ENCODE measurements around the gene LTBP2.
"Not testable (repeated sequence)": the region's sequence is repeated elsewhere in the genome, so short reads cannot be mapped to it uniquely, and the experiment has no call there.

Gene LTBP2

DNA sequence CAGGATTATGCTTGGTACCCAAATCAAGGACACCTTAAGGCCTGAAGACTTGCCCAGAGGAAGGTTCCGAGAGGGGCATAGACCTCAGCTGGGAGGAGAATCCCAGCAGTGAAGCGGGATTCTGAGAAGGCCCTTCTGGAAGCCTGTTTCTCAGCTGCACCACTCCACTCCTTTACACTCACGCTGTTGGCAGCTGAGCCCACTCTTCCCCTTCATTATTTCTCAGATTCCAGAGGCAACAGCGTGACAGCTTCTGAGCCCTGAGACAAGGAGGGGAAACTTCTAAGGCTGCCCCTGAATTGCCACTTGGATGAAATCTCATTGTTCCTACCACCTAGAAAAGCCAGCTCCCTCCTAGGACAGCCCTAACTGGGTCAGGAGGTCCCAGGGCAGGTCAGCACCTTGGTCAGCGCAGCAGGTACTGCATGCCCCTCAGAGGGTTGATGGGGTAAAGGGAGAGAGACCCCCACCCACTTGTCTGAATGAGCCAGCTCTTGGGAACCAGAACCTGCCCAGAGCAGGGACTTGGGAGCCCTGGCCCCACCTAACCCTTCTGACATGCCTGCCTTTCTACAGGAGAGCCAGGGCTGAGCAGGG is 64.6 kb downstream of the LTBP2 start:
- DNase-seq, result no peak

DNA sequence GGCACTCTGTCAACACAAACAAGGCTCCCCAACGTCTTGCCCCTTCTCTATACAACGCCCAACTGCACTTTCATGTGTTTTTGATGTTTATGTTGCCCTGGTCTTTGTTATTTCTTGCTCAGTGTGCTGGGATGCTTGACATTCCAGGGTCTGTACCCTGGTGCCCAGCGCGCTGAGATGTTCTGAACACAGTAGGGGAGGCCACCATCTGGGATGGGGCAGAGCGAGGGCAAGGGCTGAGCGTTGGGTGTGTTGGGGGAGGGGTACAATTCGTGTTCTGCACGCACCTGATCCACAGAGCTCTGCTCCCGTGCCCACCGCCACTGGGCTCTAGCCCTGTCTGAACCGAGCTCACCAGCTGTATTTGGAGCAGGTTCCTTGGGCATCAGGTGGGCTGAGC is 65.6 kb downstream of the LTBP2 start:
- DNase-seq, result no peak

DNA sequence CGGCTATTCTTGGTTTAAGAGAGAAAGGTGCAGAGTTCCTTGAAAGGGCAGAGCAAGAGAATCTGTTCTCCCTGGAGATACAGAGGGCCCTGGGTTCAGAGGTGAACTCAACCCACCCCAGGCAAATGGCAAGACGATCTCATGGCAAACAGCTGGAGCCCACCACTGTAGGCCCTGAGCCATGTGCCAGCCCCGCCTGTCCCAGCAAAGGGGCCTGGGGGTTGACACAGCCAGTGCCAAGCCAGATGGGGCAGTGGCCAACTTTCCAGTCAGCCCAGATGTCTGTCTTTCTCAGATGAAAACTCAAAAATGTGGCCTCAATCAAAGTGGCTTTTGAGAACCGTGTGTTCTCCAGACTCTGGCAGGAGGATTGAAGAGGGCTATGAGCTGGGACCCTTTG is 66.7 kb downstream of the LTBP2 start:
- DNase-seq, result no peak

DNA sequence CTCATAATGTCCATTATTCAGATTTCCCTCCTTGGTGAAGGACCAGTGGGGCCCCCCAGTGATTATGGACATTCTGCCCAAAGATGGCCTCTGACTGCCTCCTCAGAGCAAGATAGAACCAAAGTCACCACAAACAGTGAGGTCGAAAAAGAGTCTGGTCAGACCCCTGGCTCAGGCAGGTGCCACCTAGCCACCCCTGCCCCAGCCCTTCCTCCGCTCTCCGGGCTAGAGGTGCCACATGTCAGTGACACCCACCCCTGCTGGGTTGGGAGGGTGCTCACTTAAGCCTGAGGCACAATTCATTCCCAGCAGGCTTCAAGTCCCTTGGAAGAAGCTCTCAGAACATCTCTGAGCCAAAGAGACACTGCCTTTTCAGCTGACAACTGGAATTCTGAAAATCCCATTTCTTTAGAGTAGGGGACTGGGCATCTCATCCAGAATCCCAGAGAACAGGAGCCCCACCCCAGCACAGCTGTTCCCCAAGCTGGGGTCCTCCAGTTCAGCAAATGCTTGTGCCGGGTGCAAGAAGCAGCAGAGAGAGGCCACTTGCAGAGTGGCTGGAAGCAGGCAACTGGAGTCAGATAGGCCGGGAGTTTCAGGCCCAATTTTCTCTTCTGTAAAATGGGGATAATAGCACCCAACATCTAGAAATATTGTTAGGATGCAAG is 68.1 kb downstream of the LTBP2 start:
- DNase-seq, result no peak

DNA sequence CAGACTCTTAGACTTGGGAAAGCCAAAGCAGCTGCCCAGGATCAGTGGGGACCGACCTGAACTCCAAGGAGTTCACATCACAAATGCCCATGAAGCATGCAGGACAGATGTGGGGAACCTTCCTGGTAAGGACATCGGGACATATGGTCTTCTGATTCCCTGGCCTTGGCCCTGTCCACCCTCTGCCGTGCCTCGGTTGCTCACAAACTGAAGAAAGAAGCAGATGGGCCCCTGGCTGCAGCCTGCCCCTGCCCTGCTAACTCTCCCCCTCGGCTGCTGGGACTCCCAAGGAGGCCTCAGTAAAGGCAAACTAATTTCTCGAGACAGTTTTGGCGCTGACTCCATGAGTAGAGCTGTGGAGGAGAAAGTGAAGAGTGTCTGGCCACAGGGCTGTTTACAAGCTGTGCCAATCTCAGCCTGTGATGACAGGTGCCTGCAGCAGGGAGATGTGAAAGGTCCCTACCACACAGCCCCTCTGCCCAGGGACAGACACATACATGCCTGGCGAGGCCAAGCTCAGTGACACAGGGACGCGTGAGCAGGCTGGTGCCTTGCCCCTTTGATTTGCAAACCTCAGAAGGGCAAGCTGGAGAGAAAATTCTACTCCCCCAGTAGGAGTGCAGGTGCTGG is 69.9 kb downstream of the LTBP2 start:
- no peak for DNase-seq

DNA sequence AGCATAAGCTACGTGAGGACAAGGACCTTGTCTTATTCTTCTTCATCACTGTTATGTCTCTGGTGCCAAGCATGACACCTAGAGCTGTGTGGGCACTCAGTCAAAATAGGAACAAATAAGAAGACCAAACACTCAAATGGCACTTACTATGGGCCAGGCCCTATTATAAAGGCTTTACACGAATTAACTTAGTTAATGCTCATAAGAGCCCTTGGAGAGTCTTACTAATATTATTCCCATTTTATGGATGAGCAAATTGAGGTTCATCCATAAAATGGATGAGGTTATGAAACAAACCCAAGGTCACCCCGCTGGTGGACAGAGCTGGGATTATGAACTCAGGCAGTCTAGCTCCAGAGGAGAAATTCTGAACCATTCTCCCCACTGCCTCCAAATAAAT is 70.8 kb downstream of the LTBP2 start:
- DNase-seq, result no peak

DNA sequence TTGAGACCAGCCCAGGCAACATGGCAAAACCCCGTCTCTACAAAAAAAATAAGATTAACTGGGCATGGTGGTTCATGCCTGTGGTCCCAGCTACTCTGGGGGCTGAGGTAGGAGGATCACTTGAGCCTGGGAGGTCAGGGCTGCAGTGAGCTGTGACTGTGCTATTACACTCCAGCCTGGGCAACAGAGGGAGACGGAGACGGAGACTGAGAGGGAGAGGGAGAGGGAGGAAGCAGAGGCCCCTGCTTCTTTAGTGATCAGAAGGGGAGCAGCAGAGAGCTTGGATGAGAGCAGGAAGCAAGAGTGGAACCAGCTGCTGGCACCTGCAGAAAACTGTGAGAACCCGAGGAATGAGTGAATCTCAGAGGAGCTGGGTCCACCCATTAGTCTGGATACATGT is 72.5 kb downstream of the LTBP2 start:
- no peak for DNase-seq

DNA sequence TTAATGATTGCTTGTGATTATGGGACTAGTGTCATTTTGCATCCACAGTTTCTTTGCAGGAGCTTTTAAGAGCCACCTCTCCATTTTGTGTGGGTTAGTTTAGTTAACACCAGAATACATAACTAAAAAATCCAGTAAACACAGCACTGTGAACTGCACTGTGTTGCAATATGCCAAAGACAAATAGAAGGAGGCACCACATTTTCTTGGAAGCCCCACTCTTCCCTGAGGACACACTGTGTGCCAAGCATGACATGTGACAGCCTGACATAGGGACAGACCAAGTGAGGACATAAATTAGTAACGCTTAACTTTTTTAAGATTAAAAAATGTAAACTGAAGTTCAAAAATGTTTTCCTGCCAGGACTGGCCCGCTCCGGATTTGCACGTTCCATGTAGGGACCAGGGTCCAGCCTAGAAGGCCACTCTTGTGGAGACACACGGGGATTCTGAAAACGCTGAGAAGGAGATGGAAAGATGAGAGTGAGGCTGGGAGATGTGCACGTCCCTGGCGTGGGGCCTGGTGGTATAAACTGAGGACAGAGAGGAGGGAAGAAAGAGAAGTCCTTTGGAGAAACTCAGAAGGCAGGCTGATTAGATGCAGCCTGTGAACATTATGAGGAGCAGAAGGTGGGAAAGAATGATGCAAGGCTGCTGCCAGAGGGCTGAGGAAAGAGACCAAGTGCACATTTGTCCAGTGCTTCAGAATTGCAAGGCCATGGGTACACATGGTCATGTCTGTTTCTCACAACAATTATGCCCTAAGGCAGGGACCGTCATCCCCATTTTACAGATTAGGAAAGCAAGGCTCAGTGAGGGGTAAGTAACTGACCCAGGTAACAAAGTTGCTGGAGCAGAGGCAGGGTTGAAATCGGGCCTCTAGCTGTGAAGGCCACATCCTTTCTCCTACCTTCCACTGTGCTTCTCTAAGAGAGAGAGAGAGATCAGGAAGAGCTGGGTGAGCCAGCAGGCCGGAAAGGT is 73.3 kb downstream of the LTBP2 start:
- no peak for DNase-seq

DNA sequence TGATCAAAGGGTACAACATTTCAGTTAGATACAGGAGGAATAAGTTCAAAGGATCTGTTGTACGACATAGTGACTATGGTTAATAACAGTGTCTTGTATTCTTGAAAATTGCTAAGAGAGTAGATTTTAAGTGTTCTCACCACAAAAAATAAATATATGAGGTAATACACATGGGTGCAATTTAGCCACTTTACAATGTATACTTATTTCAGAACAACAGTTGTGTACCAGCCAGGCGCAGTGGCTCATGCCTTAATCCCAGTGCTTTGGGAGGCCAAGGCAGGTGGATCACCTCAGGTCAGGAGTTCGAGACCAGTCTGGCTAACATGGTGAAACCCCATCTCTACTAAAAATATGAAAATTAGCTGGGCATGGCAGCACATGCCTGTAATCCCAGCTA is 75.7 kb downstream of the LTBP2 start:
- DNase-seq, result not testable (repeated sequence)

DNA sequence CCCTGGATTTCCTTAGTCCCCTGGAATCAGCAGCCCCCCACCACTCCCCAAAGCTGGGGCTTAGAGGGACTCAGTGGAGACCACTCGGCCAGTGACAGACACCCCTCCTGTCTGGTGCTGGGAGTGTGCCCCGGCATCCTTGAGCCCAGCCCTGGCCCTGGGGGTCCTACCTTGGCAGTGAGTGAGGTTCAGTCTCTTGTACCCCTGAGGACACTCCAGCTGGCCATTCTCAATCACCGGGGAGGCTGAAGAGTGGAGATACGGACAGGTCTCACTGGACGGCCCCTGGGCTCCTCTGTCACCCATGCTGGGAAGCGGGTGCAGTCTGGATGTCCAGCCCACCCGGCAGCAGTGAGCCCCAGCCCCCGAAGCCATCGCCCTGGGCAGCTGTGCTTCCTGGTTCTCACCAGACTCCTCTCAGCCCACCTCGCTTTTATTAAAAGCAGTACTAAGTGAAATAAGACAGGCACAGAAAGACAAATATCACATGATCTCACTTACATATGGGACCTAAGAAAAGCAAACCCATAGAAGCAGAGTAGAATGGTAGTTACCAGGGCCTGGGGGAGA is 76.2 kb downstream of the LTBP2 start:
- no peak for DNase-seq

DNA sequence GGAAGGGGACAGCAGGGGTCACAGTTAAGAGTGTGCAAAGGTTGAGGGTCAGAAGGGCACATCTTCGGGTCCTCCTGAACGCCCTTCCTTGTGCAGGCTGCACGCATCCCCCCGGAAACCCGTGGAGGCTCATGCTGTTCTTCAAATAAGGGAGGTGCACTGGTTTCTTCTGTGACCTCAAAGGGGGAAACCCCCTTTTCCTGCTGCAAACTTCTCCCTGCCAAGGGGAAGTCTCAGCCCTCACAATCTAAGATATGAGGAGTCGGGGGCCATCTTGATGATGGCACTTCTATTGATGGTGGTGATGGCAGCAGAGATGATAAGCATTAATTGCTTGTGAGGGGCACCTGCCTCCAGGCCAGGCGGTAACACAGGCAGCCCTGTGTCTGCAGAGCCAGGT is 78.5 kb downstream of the LTBP2 start:
- no peak for DNase-seq

DNA sequence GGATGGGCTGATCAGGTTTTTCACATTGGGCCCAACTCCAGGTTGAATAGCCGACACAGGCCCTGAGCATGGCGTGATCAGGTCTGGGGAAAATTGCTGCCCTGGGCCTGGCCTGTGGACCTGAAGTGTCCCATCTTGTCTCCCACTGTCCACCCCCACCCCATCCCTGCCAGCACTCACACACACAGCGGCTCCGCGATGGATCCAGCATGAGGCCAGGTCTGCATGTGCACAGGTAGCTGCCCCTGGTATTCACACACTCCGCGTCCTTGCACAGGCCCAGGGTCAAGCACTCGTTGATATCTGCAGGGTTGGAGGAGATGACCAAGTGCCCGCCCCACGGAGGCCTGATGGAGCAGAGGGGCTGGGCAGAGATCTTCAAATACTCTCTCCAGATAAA is 79.8 kb downstream of the LTBP2 start:
- DNase-seq, result no peak

DNA sequence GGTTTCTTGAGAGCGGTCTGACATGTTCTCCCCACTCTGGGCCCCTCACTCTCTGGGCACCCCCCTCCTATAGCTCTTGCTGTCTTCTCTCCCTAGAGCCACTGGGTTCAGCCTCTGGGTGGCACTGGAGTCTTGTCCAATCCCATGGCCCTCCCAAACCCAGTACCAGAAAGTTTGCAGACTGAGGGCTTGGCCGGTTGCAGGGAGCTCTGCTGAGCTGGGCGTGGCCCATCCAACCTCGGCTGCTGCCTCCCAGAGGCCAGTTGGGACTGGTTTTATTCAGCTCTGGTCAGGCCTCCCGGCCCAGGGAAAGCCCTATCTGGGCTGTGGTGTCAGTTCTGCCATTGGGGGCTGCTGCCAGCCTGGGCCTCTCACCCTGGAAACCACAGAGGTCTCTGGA is 80.6 kb downstream of the LTBP2 start:
- DNase-seq, result no peak

DNA sequence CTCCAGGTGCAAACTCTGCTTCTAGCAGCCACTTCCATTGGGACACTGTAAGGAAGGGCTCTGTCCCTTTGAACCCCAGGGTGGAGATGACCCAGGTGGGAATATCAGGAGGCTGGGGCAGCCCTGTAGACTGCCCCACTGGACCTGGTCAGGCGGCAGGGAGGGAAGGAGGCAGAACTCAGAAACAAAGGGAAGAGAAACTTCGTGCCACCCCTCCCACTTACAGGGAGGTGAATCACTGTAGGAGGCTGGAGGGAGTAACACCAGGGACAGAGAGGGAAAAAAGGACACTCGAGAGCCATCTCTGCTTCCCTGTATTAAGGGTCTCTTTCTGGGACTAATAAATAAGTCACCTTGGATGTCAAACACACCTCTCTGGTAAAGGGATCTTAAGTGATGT is 81.0 kb downstream of the LTBP2 start:
- no peak for DNase-seq

DNA sequence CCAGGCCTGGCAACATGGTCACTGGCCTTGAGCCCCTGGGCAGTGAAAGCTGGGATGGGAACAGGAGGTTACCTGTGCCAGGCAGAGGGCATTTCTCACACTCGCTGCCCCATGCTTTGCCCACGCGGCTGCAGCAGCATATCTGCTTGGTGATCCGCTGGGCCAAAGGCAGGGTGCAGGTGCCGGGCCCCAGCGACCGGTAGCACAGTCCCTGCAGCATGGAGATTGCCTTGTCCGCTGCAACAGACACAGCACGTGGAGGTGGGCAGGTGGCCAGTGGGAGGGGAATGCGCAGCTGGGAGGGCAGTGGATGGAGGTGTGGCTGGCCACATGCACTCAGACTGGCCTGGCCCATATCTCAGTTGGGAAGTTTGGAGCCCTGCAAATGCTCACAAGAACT is 83.2 kb downstream of the LTBP2 start:
- no peak for DNase-seq

DNA sequence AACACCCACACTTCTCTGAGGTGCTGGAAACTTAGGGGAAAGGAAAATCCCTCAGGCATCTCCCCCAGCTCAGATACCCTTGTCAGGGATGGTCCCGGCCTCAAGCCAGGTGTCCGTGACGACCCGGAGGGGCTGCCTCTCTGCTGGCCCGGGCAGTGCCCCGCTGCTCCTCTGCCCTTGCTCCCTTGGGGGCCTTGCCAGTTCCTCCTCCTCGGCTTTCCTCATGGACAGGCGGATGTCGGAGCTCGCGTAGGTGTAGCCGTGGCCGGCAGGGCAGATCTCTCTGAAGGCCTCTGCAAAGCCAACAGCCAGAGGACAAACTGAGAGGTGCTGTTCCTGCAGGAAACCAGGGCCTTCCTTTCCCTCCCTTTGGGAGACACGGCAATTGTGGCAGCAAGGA is 83.6 kb downstream of the LTBP2 start:
- DNase-seq, result no peak

DNA sequence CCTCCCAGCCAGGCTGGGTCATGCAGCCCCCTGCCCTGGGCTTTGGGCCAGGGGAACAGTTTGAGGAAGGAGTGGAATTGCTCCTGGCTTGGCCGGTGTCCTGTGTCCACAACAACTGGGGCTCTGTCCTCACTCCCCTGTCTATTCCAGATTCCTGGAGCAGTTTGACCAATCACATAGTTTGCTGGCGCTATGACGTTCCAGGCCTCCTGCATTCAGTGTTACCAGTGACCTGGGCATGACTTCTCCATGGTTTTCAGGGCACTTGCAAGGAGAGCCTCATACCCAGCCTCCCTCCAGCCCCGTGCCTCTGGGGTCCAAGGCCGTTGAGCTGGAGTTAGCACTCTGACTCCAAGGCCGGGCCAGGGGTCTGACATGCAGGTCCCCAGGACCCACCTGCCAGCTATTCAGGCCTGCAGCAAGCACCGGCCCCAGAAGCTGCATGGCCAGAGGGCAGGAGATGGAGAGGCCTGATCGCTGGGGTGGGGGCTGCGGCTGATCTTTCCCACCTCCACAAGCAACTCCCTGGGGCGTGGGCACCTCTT is 84.2 kb downstream of the LTBP2 start:
- DNase-seq, result no peak

DNA sequence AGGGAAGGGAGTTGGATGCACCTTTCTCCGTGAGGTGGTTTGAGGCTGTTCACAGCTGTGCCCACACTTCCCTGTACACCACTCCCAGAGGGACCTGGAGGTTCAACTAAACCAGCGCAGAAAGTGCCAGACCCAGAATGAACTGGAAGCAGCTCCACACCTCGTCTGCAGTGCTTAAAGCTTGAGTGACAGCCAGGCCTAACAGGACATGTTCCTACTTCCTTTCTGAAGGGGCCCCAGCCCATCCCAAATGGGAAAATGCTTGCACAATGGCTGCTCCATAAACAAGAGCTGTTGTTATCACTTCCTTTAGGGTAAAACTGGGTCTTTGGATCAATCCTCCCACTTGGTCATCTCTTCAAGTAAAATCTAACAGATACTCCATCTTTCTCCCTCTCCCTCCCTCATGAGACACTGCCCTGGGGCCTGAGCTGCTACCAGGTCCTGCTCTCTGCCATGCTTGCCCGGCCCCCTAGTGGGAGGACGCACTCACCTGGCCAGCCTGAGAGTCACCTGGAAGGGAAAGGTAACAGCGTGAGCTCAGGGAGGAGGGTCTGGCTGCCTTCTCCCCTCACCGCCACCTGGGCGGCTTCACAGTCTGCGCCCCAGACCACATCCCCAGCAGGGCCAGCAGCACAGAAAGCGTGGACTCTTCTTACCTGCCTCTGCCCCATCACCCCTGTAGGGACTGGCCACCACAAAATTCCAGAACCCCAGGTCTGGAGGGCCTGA is 85.0 kb downstream of the LTBP2 start:
- no peak for DNase-seq

DNA sequence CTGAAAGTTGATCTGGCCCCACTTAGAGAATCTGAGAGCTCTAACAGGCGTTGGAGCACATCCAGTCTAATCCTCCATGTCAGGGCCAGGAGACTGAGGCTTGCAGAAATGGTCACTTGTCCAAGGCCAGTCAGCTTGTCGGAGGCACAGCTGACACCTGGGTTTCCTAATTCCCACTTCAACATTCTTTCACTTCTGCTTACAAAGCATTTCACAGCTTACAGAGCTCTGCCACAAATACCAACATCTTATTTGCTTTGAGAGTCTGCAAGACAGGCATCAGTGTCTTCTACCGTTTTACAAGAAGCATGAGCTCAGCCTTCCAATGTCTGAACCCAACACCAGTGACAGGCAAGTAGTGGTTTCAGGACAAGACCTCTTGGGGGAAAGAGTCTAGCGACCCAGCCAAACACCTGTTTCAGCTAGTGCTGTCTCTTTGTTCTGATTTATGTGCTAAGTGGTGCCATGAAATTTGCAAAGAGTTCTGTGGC is 86.6 kb downstream of the LTBP2 start:
- no peak for DNase-seq

DNA sequence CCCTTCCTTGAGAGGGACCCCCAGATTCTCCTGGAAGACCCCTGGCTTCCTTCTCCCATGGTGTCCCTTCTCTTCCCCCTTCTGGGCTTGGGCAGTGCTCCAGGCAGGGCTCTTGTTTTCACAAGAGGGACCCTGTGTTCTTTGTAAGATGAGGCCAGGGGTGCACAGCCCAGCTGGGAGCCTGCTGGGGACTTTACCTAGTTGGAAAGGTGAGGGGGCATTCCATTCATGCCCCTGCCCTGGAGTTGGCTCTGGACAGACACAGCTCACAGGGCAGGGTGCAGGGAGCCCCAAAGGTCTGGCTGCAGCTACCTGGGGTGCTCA is 87.3 kb downstream of the LTBP2 start:
- DNase-seq, result no peak

DNA sequence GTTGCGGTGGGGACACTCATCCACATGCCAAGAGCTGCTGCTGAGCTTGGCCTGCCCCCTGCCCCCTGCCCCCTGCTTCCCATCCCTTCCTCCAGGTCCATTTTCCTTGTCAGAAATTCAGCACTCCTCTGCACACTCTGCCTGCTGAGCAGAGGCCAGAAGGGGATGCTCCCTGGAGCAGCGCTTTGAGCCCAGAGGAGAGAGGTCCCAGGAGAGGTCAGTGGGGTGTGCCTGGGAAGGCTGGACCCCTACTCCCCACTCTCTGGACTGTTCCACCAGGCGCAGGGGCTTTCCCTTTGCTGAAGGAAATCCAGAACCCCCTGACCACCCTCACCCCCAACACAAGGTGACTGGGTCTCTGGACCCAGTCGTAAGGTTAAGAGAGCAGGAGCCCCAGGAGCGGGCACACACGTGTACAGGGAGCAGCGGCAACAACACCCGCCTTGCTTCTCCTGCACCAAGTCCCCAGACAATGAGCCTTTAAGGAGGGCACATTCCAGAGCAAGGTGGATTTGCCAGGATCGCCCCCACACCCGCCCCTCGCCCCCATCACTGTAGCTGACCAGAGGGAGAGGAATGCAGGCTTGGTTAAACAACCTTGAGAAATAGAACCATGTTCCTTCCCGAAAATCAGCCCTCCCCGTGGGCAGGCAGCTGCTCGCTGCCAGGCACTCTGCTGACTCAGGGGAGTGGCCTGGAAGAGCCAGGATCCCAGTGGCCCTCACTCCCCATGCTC is 87.8 kb downstream of the LTBP2 start:
- DNase-seq, result no peak

All from NCI-H1417 treated with DMSO at 0.1 percent for 48 hours (cell line).